T-helper 2 cell treated with Interferon-gamma antibody and Interleukin-4, amounts not matched to agents 5 μg/mL and 100 μg/mL, for 36 hours (primary cell): ENCODE measurements around the gene LAMC1.

Experiments used
- DNase-seq: peaks from one replicate; pipeline ENCODE4 v3.0.0; 2021; ENCODE audit warnings: low spot score
- H3K27ac Mint-ChIP-seq: one replicate; pipeline ENCODE4 v1.8.0; 2021; ENCODE audit warnings: mild to moderate bottlenecking, mixed read lengths
- H3K27me3 Mint-ChIP-seq: one replicate; pipeline ENCODE4 v1.8.0; 2021; ENCODE audit warnings: low read depth, mixed read lengths
- H3K36me3 Mint-ChIP-seq: one replicate; pipeline ENCODE4 v1.8.0; 2021; ENCODE audit warnings: low read depth, mixed read lengths
- H3K4me1 Mint-ChIP-seq: one replicate; pipeline ENCODE4 v1.8.0; 2021; ENCODE audit warnings: low read depth, mixed read lengths
- H3K4me3 Mint-ChIP-seq: one replicate; pipeline ENCODE4 v1.8.0; 2022; ENCODE audit warnings: mild to moderate bottlenecking, moderate library complexity, mixed read lengths
- H3K9me3 Mint-ChIP-seq: one replicate; pipeline ENCODE4 v1.8.0; 2021; ENCODE audit warnings: mixed read lengths

Gene LAMC1

DNA sequence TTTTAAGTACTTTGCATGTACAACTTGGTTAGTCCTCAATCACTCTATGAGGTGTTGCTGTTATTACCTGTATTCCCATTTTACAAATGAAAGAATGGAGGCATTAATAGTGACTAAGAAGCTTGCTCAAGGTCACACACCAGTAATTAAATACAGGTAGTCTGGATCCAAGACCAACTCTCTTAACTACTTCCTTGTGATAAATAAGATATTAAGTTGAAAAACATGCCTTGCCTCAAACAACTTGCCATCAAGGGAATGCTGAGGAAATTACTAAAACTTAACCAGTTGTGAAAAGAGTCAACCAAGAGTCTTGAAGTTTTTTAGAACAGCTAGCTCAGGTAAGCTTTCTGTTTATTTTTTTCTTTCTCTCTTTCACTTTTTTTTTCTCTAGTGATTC is 21.0 kb upstream of the LAMC1 start:
- Mint-ChIP-seq H3K4me3 (no peak overlapping the region), H3K27ac (no peak overlapping the region), H3K9me3 (no peaks in the 10 kb centered on the region), H3K4me1 (no peaks in the 10 kb centered on the region), H3K27me3 (peaks cover 16% of the 10 kb centered on the region), H3K36me3 (no peaks in the 10 kb centered on the region)
- no peak for DNase-seq

DNA sequence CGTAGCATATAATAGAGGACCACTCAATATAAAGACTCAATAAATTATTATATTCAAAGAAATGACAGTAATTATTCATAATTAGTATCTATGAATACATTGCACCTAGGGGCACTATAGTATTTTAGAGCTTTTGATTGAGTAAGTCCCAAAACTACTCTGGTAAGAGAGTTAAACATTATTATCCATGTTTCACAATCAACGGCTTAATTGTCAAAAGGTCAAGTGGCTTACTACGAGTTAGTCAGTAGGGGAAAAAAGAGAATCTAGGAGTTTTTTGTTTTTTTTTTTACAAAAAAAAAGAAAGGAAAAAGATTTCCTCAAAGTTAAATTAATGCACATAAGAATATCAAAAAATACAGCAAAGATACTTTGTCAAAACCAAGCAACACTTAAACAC is 20.4 kb upstream of the LAMC1 start:
- no peaks in the 10 kb centered on the region for H3K36me3 Mint-ChIP-seq
- DNase-seq: no peak
- H3K27ac Mint-ChIP-seq: no peak overlapping the region
- peaks cover 16% of the 10 kb centered on the region for H3K27me3 Mint-ChIP-seq
- H3K4me1 Mint-ChIP-seq: no peaks in the 10 kb centered on the region
- no peak overlapping the region for H3K4me3 Mint-ChIP-seq
- H3K9me3 Mint-ChIP-seq: no peaks in the 10 kb centered on the region

- H3K27me3 Mint-ChIP-seq: peaks cover 16% of the 10 kb centered on the region
- H3K27ac Mint-ChIP-seq: no peak overlapping the region
- no peak overlapping the region for H3K4me3 Mint-ChIP-seq
- no peaks in the 10 kb centered on the region for H3K36me3 Mint-ChIP-seq
- H3K9me3 Mint-ChIP-seq: no peaks in the 10 kb centered on the region
- no peaks in the 10 kb centered on the region for H3K4me1 Mint-ChIP-seq
- DNase-seq: no peak
Measured at GRCh38 chr1:183003203-183003602, 20.0 kb upstream of the LAMC1 start.

DNA sequence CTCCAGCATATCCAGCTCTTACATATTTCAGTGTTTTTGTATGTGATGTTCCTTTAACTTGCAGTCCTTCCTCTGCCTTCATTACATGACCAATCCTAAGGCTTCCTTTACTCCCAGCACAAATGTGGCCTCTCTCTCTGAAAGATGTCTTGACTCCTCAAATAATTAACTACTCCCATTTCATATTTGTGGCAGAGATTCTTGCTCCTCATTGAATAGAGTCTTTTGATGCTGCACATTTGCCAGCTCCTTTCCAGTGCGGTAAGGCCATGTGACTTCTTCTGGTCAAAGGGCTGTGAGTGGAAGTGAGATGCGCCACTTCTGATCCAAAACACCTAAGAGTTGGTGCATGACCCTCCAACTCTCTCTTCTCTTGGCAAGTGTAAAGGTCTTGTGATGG is 19.1 kb upstream of the LAMC1 start:
- Mint-ChIP-seq H3K4me1 (no peaks in the 10 kb centered on the region), H3K27ac (no peak overlapping the region), H3K27me3 (peaks cover 16% of the 10 kb centered on the region), H3K4me3 (no peak overlapping the region), H3K36me3 (no peaks in the 10 kb centered on the region), H3K9me3 (no peaks in the 10 kb centered on the region)
- no peak for DNase-seq

- no peaks in the 10 kb centered on the region for H3K4me1 Mint-ChIP-seq
- no peak overlapping the region for H3K4me3 Mint-ChIP-seq
- peaks cover 5% of the 10 kb centered on the region for H3K27me3 Mint-ChIP-seq
- no peaks in the 10 kb centered on the region for H3K9me3 Mint-ChIP-seq
- no peak for DNase-seq
- H3K27ac Mint-ChIP-seq: no peak overlapping the region
- H3K36me3 Mint-ChIP-seq: no peaks in the 10 kb centered on the region
Measured at GRCh38 chr1:183011859-183012258, 11.4 kb upstream of the LAMC1 start.

GRCh38 chr1:183012301-183012994 is 10.8 kb upstream of the LAMC1 start:
- Mint-ChIP-seq H3K27me3 (peaks cover 5% of the 10 kb centered on the region), H3K4me3 (no peak overlapping the region), H3K4me1 (no peaks in the 10 kb centered on the region), H3K9me3 (no peaks in the 10 kb centered on the region), H3K27ac (no peak overlapping the region), H3K36me3 (no peaks in the 10 kb centered on the region)
- no peak for DNase-seq

DNA sequence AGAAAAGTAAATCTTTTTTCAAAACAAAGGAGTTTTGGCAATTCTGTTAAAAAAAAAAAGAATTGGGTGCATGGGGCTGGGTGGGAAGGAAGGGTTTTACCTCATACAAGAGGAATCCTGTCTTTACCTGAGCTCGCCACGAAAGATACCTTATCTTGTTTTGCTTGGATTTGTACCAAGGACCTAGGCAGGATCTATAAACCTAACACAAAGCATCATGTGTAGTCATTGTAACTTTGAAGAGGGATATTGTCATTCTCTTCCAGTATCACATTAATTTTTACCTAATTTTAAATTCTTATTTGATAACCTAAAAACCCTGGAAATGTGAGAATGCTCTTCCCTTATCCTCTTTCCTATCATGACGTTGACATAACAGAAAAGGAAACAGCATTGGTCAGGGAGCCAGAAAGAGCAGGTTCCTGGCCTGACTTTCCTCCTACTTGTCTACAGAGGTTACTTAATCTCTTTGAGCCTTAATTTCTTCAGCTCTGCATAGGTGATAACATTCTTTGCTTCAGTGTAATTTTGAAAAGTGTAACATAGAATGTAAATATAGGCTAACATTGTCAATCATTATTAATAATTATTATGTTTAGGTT is 4.0 kb upstream of the LAMC1 start:
- H3K27me3 Mint-ChIP-seq: peaks cover 38% of the 10 kb centered on the region
- H3K4me1 Mint-ChIP-seq: peaks cover 7% of the 10 kb centered on the region

GRCh38 chr1:183019860-183020259 is 3.4 kb upstream of the LAMC1 start:
- DNase-seq: no peak
- Mint-ChIP-seq H3K4me3 (no peak overlapping the region), H3K27me3 (peaks cover 44% of the 10 kb centered on the region), H3K9me3 (no peaks in the 10 kb centered on the region), H3K4me1 (peaks cover 9% of the 10 kb centered on the region), H3K36me3 (no peaks in the 10 kb centered on the region), H3K27ac (no peak overlapping the region)

More for the DNA sequence above, 4.0 kb upstream of the LAMC1 start:
- H3K36me3 Mint-ChIP-seq: no peaks in the 10 kb centered on the region
- H3K27ac Mint-ChIP-seq: no peak overlapping the region
- no peak for DNase-seq
- no peaks in the 10 kb centered on the region for H3K9me3 Mint-ChIP-seq
- H3K4me3 Mint-ChIP-seq: no peak overlapping the region

DNA sequence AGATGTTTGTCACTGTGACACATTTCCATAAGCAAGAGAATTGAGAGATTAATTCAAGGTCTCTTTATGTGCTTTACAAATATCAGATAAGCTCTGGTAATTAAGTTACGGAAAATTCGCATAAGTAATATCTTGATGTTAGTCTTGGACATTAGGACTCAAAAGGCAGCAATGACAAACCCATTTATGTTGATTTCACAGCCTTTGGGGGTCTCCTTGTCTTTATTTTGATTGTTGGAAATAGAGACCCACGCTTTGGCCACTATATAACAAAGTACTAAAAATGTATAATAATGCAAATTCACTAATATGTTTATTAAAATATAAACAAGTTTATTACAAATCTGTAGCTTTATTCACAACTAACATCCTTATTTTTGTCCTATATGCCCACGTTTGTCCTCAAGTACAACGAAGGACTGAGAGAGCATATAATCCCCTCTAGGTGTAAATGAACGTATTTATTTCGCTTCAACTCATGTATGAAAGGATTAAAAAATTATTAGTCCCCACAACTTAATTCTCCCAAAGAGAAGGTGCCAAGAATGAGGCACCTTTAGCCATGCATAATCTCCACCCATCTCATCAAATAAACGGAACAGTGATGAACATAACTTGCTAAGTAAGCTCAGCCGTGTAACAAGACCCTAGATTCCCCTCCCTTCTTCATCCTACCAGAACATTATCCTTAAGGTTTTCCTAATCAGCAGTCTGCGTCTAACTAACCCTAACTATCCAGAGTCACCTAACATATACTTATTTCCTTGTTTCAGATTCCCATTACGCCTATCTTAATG is 1.6 kb upstream of the LAMC1 start:
- peak overlapping the region; percentile 1 for H3K4me3 Mint-ChIP-seq
- peaks cover 9% of the 10 kb centered on the region for H3K4me1 Mint-ChIP-seq
- no peak for DNase-seq
- H3K27ac Mint-ChIP-seq: no peak overlapping the region
- H3K27me3 Mint-ChIP-seq: peaks cover 59% of the 10 kb centered on the region
- no peaks in the 10 kb centered on the region for H3K9me3 Mint-ChIP-seq
- no peaks in the 10 kb centered on the region for H3K36me3 Mint-ChIP-seq

DNA sequence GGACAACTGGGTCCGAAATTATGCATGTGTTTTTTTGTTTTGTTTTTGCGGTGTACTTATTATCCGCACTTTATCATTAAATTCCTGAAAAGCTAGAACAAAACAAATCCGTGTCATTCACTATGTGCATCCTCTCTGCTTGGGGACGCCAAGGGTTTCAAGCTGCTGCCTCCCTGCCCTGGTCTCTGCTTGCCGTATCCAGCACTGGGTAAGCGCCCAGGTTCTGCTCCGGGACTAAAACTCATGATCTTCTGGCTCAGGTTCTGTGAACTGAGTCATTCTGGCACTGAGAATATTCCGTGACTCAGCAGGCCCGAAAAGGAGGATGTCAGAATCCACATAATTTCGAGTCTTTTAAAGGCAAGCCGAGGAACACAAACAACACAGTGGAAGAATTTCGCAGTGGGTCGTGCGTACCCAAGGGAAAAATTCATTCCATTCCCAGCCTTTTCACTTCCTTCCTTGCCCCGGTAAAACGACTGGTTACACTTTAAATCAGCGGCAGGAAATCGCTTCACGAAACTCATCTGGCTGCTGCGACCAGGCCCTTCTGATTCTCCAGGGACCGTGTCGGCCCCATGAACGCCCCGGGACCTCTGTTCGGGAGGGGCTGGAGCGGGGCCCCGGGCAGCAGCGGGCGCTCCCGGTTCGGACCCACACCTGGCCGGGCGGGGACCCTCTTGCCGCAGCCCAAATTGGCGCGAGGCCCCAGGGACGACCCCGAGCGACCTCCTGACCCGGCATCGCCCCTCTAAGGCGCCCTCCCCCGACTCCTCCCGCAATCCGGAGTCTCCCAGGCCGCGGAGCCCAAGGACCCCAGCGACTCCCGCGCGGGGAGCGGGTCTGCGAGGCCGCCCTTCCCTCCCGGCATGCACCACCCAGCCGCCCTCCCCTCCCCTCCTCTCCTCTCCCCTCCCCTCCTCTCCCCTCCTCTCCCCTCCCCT is 746 bp upstream of the LAMC1 start:
- peak overlapping the region; percentile 63 for H3K4me3 Mint-ChIP-seq
- no peak overlapping the region for H3K27ac Mint-ChIP-seq
- peak; percentile 52 for DNase-seq
- no peaks in the 10 kb centered on the region for H3K36me3 Mint-ChIP-seq
- H3K9me3 Mint-ChIP-seq: no peaks in the 10 kb centered on the region
- H3K4me1 Mint-ChIP-seq: peaks cover 9% of the 10 kb centered on the region
- H3K27me3 Mint-ChIP-seq: peaks cover 65% of the 10 kb centered on the region

DNA sequence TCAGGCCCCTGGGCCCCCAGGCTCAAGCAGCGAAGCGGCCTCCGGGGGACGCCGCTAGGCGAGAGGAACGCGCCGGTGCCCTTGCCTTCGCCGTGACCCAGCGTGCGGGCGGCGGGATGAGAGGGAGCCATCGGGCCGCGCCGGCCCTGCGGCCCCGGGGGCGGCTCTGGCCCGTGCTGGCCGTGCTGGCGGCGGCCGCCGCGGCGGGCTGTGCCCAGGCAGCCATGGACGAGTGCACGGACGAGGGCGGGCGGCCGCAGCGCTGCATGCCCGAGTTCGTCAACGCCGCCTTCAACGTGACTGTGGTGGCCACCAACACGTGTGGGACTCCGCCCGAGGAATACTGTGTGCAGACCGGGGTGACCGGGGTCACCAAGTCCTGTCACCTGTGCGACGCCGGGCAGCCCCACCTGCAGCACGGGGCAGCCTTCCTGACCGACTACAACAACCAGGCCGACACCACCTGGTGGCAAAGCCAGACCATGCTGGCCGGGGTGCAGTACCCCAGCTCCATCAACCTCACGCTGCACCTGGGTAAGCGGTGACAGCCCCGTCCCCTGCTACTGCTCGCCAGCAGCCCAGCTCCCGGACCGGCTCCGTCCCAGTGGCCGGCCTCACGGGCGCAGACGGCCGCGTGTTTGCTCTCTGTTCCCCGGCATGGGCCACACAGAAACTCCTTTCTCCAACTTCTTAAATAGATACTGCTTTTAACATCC is 539 bp downstream of the LAMC1 start:
- H3K27me3 Mint-ChIP-seq: peaks cover 70% of the 10 kb centered on the region
- peaks cover 9% of the 10 kb centered on the region for H3K4me1 Mint-ChIP-seq
- no peaks in the 10 kb centered on the region for H3K36me3 Mint-ChIP-seq
- H3K27ac Mint-ChIP-seq: no peak overlapping the region
- no peaks in the 10 kb centered on the region for H3K9me3 Mint-ChIP-seq
- peak; percentile 31 for DNase-seq
- H3K4me3 Mint-ChIP-seq: peak overlapping the region; percentile 71

- Mint-ChIP-seq H3K9me3 (no peaks in the 10 kb centered on the region), H3K27me3 (peaks cover 77% of the 10 kb centered on the region), H3K27ac (no peak overlapping the region), H3K4me3 (peak overlapping the region; percentile 71), H3K4me1 (peaks cover 9% of the 10 kb centered on the region), H3K36me3 (no peaks in the 10 kb centered on the region)
- DNase-seq: no peak
Measured at GRCh38 chr1:183024317-183025009, 1.2 kb downstream of the LAMC1 start.

GRCh38 chr1:183025010-183025337 is 1.8 kb downstream of the LAMC1 start:
- peaks cover 80% of the 10 kb centered on the region for H3K27me3 Mint-ChIP-seq
- H3K4me1 Mint-ChIP-seq: peaks cover 9% of the 10 kb centered on the region
- no peak for DNase-seq
- no peaks in the 10 kb centered on the region for H3K9me3 Mint-ChIP-seq
- no peaks in the 10 kb centered on the region for H3K36me3 Mint-ChIP-seq
- no peak overlapping the region for H3K4me3 Mint-ChIP-seq
- no peak overlapping the region for H3K27ac Mint-ChIP-seq
